ENCODE measurements around the gene GRHL1.

Gene GRHL1

DNA sequence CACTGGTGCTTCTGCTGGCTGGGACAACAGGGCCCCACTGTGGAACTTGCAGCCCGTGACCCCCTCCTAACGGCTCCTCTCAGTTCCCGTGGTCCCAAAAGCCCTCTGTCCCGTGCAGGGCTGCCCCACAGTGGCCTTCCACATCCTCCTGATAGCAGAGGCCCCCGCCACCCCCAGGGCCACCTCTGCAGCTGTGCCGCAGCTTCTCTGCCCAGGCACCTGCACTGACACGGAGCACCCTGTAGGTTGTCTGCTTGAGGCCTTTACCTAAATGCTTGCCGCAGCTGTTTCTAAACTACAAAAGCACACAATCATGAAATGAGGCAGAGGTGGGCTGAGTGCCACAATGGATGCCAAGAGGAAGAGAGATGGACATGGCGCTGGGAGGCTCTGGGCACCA, 13.5 kb upstream of the GRHL1 start:
- Histone ChIP-seq H3K9ac (ENCODE audit: low read depth, low read length) (no peak overlapping the region), H3K9me3 (ENCODE audit: control insufficient read depth, insufficient read depth, low read length) (no peaks in the 10 kb centered on the region), H3K4me1 (ENCODE audit: control insufficient read depth, insufficient read depth, low read length) (peaks cover 9% of the 10 kb centered on the region), H3K36me3 (ENCODE audit: control insufficient read depth, insufficient read depth, low read length) (peaks cover 2% of the 10 kb centered on the region), H3K27me3 (ENCODE audit: control insufficient read depth, insufficient read depth, low read length) (peaks cover 3% of the 10 kb centered on the region), H3K4me3 (ENCODE audit: low read depth, low read length) (no peak overlapping the region)

DNA sequence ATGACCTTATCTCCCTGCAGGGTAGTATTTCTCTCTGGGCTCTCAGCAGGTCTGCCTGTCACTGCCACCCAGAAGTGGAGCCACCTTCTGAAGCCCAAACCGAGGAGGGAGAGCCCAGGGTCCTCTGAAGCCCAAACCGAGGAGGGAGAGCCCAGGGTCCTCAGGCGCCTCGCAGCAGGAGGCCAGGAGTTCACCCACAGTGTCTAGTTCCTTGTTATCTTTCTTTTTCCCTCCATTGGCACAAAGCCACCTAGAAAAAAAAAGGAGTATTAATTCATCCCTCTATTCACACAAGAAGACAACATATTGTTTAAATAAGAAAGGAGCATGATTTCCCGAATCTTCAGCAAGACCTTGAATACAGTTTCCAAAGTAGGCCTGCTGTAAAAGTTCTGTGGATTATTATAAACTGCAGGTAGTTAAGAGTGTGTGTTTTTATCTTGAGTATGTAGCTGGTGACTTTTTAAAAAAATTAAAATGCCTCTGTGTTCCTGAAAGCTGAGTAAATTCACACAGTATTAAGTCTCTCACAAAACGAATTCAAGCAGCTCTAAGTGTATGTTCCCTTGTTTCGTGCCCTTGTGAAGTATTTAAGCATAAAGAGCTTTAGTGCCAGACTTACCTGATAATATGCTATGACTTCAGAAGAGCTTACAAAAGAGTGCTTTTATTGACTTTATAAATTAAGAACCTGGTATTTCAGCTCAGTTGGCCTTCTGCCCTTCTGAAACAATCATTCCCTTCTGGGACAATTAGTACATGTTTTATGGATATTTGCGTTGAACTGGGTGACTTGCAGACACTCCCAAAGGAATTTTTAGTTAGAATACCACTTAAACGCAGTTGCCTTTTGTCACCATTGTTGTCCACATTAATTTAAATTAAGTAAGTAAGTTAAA, 11.7 kb upstream of the GRHL1 start:
- Histone ChIP-seq H3K9me3 (ENCODE audit: control insufficient read depth, insufficient read depth, low read length) (no peaks in the 10 kb centered on the region), H3K4me3 (ENCODE audit: low read depth, low read length) (no peak overlapping the region), H3K4me1 (ENCODE audit: control insufficient read depth, insufficient read depth, low read length) (peaks cover 9% of the 10 kb centered on the region), H3K36me3 (ENCODE audit: control insufficient read depth, insufficient read depth, low read length) (no peaks in the 10 kb centered on the region), H3K27me3 (ENCODE audit: control insufficient read depth, insufficient read depth, low read length) (peaks cover 3% of the 10 kb centered on the region), H3K9ac (ENCODE audit: low read depth, low read length) (no peak overlapping the region)

DNA sequence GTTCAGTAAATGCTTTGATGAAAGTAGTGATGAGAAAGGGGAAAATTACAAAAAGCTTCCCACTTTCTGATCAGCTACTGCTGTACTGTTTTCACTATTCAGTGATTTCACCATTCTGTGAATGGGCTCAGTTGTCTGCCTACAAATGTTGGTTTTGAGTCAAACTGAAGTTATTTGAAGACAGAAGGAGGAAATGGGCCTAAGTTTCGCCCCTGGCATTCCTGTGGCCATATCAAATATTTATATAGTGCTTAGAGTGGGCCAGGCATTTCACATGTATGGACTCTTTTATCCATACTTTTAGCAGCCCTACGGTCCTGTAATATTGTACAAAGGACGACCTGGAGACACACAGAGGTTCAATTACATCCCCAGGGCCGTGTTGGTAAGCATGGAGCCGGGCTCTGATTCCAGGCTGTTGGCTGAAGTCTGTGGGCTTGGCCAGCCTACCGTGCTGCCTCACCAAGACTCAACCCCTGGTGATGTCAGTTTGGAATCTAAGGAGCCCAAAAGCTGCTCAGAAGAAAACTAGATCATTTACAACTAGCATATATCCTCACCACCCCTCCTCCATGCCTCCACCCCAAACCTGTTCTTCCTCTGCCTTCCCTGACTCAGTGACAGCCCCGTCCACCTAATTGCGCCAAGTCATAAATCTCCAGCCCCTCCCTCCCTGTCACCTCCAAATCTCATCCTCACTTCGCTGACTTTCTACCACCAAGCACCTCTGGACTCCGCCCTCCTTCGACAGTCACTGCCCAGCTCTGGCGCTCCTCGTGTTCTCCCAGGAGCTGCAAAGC, 10.1 kb upstream of the GRHL1 start:
- Histone ChIP-seq H3K27me3 (ENCODE audit: control insufficient read depth, insufficient read depth, low read length) (peaks cover 3% of the 10 kb centered on the region), H3K4me3 (ENCODE audit: low read depth, low read length) (no peak overlapping the region), H3K36me3 (ENCODE audit: control insufficient read depth, insufficient read depth, low read length) (no peaks in the 10 kb centered on the region), H3K4me1 (ENCODE audit: control insufficient read depth, insufficient read depth, low read length) (peaks cover 9% of the 10 kb centered on the region), H3K9me3 (ENCODE audit: control insufficient read depth, insufficient read depth, low read length) (no peaks in the 10 kb centered on the region), H3K9ac (ENCODE audit: low read depth, low read length) (no peak overlapping the region)

DNA sequence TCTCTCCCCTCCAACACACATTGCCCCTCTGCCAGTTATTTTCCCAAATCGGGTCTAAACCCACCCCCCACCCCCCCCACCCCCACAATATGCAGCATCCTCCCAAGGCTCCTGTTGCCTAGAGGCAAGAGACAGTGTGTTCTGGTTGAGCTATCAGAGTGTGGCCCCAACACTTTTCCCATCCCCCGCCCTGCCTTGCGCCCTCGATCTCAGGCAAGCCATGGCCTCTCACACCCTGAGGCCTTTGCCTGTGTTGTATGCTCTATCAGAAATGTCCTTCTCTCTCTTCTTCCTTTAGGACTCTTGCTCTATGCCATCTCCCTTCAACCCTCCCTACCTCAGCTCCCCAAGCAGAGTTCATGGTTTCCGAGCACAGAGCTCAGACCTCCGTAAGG, 9.5 kb upstream of the GRHL1 start:
- Histone ChIP-seq H3K9ac (ENCODE audit: low read depth, low read length) (no peak overlapping the region), H3K4me1 (ENCODE audit: control insufficient read depth, insufficient read depth, low read length) (peaks cover 9% of the 10 kb centered on the region), H3K36me3 (ENCODE audit: control insufficient read depth, insufficient read depth, low read length) (no peaks in the 10 kb centered on the region), H3K27me3 (ENCODE audit: control insufficient read depth, insufficient read depth, low read length) (peaks cover 3% of the 10 kb centered on the region), H3K9me3 (ENCODE audit: control insufficient read depth, insufficient read depth, low read length) (no peaks in the 10 kb centered on the region), H3K4me3 (ENCODE audit: low read depth, low read length) (no peak overlapping the region)

DNA sequence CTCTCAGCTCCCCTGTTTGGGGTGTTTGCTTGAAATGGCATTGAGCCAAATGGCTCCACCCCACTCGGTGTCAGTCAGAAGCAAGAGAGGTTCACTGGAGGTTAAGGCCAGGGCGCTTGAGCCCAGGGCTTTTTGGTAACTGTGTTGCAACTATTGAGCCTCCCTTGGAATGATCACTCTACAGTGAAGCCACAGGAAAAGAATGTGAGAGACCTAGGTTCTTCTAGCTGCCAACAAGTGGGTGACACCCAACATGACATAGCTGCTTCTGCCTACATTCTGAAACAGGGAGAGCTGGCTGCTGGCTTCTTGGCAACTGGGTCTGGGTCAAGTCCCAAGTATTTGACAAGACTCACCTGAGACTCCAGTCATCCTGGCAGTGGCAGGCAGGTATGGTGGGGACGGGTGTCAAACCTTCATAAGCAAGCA, 7.1 kb upstream of the GRHL1 start:
- Histone ChIP-seq H3K27me3 (ENCODE audit: control insufficient read depth, insufficient read depth, low read length) (peaks cover 8% of the 10 kb centered on the region), H3K9ac (ENCODE audit: low read depth, low read length) (no peak overlapping the region), H3K9me3 (ENCODE audit: control insufficient read depth, insufficient read depth, low read length) (no peaks in the 10 kb centered on the region), H3K4me1 (ENCODE audit: control insufficient read depth, insufficient read depth, low read length) (peaks cover 9% of the 10 kb centered on the region), H3K36me3 (ENCODE audit: control insufficient read depth, insufficient read depth, low read length) (no peaks in the 10 kb centered on the region), H3K4me3 (ENCODE audit: low read depth, low read length) (no peak overlapping the region)

DNA sequence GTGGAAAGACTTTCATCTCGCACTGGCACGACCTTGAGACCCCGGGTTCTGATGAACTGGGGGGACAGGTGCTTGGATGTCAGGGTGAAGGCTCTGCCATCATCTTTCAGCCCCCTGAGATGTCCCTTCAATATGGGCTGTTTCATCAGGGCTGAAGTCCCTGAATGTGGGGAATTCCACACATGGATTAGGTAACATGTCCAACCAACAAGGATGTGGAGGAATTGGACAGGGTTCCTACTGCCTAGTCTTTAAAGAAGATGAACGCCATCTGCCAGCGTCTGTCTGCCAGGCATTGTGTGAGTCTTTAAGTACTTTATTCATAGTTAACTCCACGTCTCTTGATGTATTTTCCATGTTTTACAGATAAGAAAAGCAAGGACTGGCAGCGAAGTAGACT, 5.9 kb upstream of the GRHL1 start:
- H3K27me3 ChIP-seq (ENCODE audit: control insufficient read depth, insufficient read depth, low read length), result peaks cover 21% of the 10 kb centered on the region
- H3K4me1 ChIP-seq (ENCODE audit: control insufficient read depth, insufficient read depth, low read length), result peaks cover 6% of the 10 kb centered on the region
- H3K9ac ChIP-seq (ENCODE audit: low read depth, low read length), result no peak overlapping the region
- no peak overlapping the region for H3K4me3 ChIP-seq (ENCODE audit: low read depth, low read length)
- no peaks in the 10 kb centered on the region for H3K9me3 ChIP-seq (ENCODE audit: control insufficient read depth, insufficient read depth, low read length)
- H3K36me3 ChIP-seq (ENCODE audit: control insufficient read depth, insufficient read depth, low read length), result no peaks in the 10 kb centered on the region

DNA sequence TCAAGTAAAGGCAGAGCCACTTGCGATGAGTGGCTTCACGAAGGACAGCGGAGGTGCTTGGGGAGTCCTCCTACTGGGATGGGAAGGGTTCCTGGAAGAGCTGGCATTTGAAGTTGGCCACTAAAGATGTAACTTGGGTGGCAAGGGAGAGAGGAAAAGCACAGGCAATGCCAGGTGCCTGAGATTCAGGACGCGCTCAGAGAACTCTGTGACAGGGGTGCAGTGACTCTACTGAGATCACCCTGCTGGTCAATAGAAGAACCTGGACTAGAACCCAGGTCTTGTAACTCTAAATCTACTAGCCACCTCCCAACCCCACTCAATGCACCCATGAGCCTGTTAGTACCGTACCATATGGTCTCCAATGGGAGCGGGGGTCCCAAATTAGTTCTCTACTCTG, 5.4 kb upstream of the GRHL1 start:
- H3K9me3 ChIP-seq (ENCODE audit: control insufficient read depth, insufficient read depth, low read length), result no peaks in the 10 kb centered on the region
- peaks cover 6% of the 10 kb centered on the region for H3K4me1 ChIP-seq (ENCODE audit: control insufficient read depth, insufficient read depth, low read length)
- no peaks in the 10 kb centered on the region for H3K36me3 ChIP-seq (ENCODE audit: control insufficient read depth, insufficient read depth, low read length)
- no peak overlapping the region for H3K4me3 ChIP-seq (ENCODE audit: low read depth, low read length)
- H3K9ac ChIP-seq (ENCODE audit: low read depth, low read length), result no peak overlapping the region
- peaks cover 21% of the 10 kb centered on the region for H3K27me3 ChIP-seq (ENCODE audit: control insufficient read depth, insufficient read depth, low read length)

DNA sequence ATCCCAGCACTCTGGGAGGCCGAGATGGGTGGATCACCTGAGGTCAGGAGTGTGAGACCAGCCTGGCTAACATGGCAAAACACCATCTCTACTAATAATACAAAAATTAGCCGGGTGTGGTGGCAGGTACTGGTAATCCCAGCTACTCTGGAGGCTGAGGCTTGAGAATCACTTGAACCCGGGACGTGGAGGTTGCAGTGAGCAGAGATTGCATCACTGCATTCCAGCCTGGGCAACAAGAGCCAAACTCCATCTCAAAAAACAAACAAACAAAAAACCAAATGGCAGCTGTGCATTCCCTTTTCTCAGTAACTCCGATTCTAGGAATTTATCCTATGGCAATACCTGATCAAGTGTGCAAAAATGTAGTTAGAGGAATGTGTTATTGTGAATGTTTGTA, 4.7 kb upstream of the GRHL1 start:
- H3K36me3 ChIP-seq (ENCODE audit: control insufficient read depth, insufficient read depth, low read length), result no peaks in the 10 kb centered on the region
- H3K4me3 ChIP-seq (ENCODE audit: low read depth, low read length), result no peak overlapping the region
- no peak overlapping the region for H3K9ac ChIP-seq (ENCODE audit: low read depth, low read length)
- peaks cover 3% of the 10 kb centered on the region for H3K4me1 ChIP-seq (ENCODE audit: control insufficient read depth, insufficient read depth, low read length)
- H3K9me3 ChIP-seq (ENCODE audit: control insufficient read depth, insufficient read depth, low read length), result no peaks in the 10 kb centered on the region
- H3K27me3 ChIP-seq (ENCODE audit: control insufficient read depth, insufficient read depth, low read length), result peaks cover 21% of the 10 kb centered on the region

DNA sequence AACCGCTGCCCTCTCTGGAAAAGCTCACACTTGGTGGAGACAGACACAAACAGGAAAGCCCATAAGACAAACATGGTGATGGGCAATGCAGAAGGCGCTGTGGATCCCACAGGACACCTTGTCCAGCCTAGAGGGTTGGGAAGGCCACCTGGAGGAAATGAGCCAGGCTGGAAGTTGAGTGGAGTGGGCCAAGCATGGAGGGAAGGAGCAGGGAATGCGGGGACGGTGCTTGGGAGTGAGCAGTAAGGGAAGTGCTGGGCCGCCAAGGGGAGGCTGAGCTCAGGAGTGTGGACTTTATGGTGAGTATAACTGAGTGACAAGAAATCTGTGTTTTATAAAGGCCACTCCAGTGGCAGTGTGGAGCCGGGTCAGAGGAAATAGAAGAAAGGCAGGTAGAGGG, 2.8 kb upstream of the GRHL1 start:
- no peak overlapping the region for H3K9ac ChIP-seq (ENCODE audit: low read depth, low read length)
- H3K4me1 ChIP-seq (ENCODE audit: control insufficient read depth, insufficient read depth, low read length), result no peaks in the 10 kb centered on the region
- H3K9me3 ChIP-seq (ENCODE audit: control insufficient read depth, insufficient read depth, low read length), result no peaks in the 10 kb centered on the region
- no peak overlapping the region for H3K4me3 ChIP-seq (ENCODE audit: low read depth, low read length)
- H3K36me3 ChIP-seq (ENCODE audit: control insufficient read depth, insufficient read depth, low read length), result no peaks in the 10 kb centered on the region
- H3K27me3 ChIP-seq (ENCODE audit: control insufficient read depth, insufficient read depth, low read length), result peaks cover 35% of the 10 kb centered on the region

DNA sequence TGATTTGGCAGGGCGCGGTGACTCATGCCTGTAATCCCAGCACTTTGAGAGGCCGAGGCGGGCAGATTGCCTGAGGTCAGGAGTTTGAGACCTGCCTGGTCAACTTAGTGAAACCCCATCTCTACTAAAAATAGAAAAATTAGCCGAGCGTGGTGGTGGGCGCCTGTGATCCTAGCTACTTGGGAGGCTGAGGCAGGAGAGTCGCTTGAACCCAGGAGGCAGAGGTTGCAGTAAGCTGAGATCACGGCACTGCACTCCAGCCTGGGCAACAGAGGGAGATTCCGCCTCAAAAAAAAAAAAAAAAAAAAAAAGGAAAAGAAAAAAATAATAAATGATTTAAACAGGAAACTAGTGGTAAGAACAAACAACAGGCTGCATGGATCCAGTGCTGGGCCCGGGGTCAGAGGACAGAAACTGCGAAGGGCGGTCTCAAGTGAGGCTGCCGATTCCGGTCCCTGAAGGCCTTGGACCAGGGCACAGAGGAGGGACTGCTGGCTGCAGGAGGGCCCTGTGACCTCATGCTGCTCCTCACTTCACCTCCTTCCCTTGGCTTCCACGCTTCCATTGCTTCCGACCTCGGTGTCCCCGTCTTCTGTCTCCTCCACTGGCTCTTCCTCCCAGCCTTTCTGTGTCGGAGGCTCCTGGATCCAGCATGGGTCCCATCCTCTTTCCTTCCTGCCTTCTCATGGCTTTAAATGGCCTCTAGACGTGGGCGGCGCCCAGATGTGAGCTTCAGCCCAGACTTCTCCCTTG, 2.1 kb upstream of the GRHL1 start:
- Histone ChIP-seq H3K4me1 (ENCODE audit: control insufficient read depth, insufficient read depth, low read length) (no peaks in the 10 kb centered on the region), H3K27me3 (ENCODE audit: control insufficient read depth, insufficient read depth, low read length) (peaks cover 35% of the 10 kb centered on the region), H3K9ac (ENCODE audit: low read depth, low read length) (no peak overlapping the region), H3K4me3 (ENCODE audit: low read depth, low read length) (no peak overlapping the region), H3K9me3 (ENCODE audit: control insufficient read depth, insufficient read depth, low read length) (no peaks in the 10 kb centered on the region), H3K36me3 (ENCODE audit: control insufficient read depth, insufficient read depth, low read length) (no peaks in the 10 kb centered on the region)

DNA sequence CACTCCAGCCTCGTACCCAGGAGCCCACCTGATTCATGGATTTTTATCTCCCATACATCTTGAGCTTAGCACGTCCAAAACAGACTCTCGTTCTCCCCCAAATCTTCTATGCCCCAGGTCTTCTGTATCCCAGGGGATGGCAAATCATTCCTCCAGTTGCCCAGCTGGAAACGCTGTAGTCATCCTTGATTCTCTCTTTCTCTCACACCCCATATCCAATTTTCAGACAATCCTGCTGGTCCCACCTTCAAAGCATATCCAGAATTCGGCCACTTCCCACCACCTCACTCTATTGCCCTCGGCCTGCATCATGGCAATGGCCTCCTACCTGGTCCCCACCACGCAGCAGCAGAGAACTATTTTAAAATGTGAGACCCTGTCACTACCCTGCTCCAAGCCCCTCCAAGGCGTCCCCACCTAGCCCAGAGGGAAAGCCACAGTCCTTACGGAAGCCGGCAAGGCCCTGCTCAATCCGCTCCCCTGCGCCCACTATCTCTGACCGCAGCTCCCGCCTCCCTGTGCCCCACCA, 1.4 kb upstream of the GRHL1 start:
- Histone ChIP-seq H3K4me1 (ENCODE audit: control insufficient read depth, insufficient read depth, low read length) (no peaks in the 10 kb centered on the region), H3K4me3 (ENCODE audit: low read depth, low read length) (peak overlapping the region; percentile 63), H3K27me3 (ENCODE audit: control insufficient read depth, insufficient read depth, low read length) (peaks cover 35% of the 10 kb centered on the region), H3K9me3 (ENCODE audit: control insufficient read depth, insufficient read depth, low read length) (no peaks in the 10 kb centered on the region), H3K9ac (ENCODE audit: low read depth, low read length) (no peak overlapping the region), H3K36me3 (ENCODE audit: control insufficient read depth, insufficient read depth, low read length) (peaks cover 1% of the 10 kb centered on the region)
